ENCODE results near the gene NR4A1.

The NR4A1 gene

GRCh38 chr12:52057638-52058576 lies 6.7 kb downstream of the NR4A1 start:
- DNase-seq (ENCODE audit: low read depth in 2 of 2, low spot score in 1 of 2): no peak

- DNase-seq (ENCODE audit: low read depth in 2 of 2, low spot score in 1 of 2): peak in 1 of 2 donors; percentile 21
Observed at GRCh38 chr12:52058631-52059361, 7.6 kb downstream of the NR4A1 start.

- DNase-seq (ENCODE audit: low read depth in 2 of 2, low spot score in 1 of 2): peak in 1 of 2 donors; percentile 55
Observed at GRCh38 chr12:52059582-52060497, 8.6 kb downstream of the NR4A1 start.

- DNase-seq (ENCODE audit: low read depth in 2 of 2, low spot score in 1 of 2): peak in 1 of 2 donors; percentile 43
Observed at GRCh38 chr12:52060498-52061177, 9.4 kb downstream of the NR4A1 start.

- DNase-seq (ENCODE audit: low read depth in 2 of 2, low spot score in 1 of 2): no peak
Observed at GRCh38 chr12:52061470-52062166, 10.4 kb downstream of the NR4A1 start.

- no peak for DNase-seq (ENCODE audit: low read depth in 2 of 2, low spot score in 1 of 2)
Observed at GRCh38 chr12:52062167-52063081, 11.2 kb downstream of the NR4A1 start.

- no peak for DNase-seq (ENCODE audit: low read depth in 2 of 2, low spot score in 1 of 2)
Observed at GRCh38 chr12:52063082-52063924, 12.1 kb downstream of the NR4A1 start.

- no peak for DNase-seq (ENCODE audit: low read depth in 2 of 2, low spot score in 1 of 2)
Observed at GRCh38 chr12:52063981-52064649, 12.9 kb downstream of the NR4A1 start.

- no peak for DNase-seq (ENCODE audit: low read depth in 2 of 2, low spot score in 1 of 2)
Observed at GRCh38 chr12:52066346-52067080, 15.3 kb downstream of the NR4A1 start.

- DNase-seq (ENCODE audit: low read depth in 2 of 2, low spot score in 1 of 2): no peak
Observed at GRCh38 chr12:52067081-52067374, 15.8 kb downstream of the NR4A1 start.

- DNase-seq (ENCODE audit: low read depth in 2 of 2, low spot score in 1 of 2): peak in 1 of 2 donors; percentile 76
Observed at GRCh38 chr12:52069327-52070184, 18.3 kb downstream of the NR4A1 start, which contains the start of gene ATG101. ATG101 (plus strand) TSS chr12:52069978; CDS start chr12:52073651, 3,673 bp downstream.

- DNase-seq (ENCODE audit: low read depth in 2 of 2, low spot score in 1 of 2): no peak
Observed at GRCh38 chr12:52070185-52070925, 19.1 kb downstream of the NR4A1 start.

GRCh38 chr12:52073531-52074381 lies 22.5 kb downstream of the NR4A1 start:
- no peak for DNase-seq (ENCODE audit: low read depth in 2 of 2, low spot score in 1 of 2)
